Activated CD8-positive, alpha-beta memory T cell treated with anti-CD3 and anti-CD28 coated beads, Interleukin-2, amount 50 U/mL, for 48 hours (primary cell): ENCODE measurements around the gene NAA15.
A peak's percentile ranks its signal among the peaks of the same experiment; 100 is the strongest.
"Not testable (repeated sequence)": the region's sequence is repeated elsewhere in the genome, so short reads cannot be mapped to it uniquely, and the experiment has no call there.

Experiments
- DNase-seq: peaks from one replicate; pipeline ENCODE4 v3.0.0-alpha.2; 2020

Gene NAA15

DNA sequence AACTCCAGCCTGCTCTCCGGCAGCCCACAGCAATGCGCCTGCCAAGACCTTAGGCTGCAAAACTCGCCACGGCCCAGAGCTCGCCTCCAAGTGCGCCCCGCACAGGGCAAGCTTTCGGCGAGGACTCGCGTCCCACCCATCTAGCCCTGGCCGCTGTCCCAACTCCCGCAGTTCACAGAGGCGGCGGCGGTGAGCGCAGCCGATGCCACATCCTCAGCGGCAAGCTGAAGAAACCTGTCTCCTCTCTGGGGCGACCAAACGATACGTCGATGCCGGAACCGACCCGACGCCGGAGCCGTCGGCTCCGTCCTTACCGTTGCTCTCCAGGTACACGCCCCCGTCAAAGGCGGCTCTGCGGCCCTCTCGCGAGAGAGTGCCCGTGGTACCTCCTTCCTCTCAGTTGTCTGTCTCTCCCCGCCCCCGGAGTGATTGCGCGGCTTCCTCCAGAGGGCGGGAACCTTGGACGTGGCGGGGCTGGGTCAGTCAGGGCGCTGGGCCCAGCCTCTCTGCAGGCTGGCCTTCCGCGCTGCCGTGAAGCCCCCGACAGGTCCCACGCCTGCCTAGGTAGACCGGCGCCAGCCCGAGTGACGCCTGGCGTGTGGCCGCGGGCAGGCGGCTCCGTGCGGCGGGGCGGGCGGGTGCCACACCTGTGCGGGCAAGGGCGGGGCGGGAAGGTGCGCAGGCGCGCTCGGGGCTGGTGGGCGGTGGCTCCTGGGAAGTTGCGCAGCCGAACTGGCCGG lies 152.2 kb downstream of the NAA15 start:
- DNase-seq: peak; percentile 96

DNA sequence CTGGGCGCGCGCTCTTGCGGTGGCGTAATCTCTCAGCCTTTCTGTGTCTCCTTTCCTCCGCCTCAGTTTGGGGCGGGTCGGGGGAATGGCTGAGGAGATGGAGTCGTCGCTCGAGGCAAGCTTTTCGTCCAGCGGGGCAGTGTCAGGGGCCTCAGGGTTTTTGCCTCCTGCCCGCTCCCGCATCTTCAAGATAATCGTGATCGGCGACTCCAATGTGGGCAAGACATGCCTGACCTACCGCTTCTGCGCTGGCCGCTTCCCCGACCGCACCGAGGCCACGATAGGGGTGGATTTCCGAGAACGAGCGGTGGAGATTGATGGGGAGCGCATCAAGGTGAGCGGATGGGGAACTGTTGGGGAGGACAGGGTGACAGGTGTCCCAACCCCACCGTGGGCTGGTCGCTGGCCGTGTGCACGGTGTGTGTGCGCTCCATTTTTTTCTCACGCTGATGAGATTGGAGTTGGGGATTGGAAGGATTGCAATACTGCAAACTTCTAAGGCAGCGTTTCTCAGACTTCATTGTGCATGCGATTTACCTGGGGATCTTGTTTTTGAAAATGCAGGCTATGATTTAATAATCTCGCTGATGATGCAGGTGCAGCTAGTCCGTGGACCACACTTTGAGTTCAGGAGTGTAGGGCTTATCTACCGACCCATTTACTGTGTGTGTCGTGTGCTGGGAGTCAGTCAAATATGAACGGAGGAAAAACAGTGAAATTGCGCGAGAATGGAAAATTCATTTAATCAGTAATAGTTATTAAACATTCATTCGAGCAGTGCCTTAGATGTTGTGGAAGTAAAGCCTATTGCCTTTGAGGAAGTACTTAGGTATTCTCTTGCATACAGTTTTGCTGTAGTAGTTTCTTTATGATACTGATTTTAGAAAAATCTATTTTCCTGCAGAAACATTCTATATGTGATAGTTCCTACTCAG lies 153.1 kb downstream of the NAA15 start, which contains the start of gene RAB33B:
Gene RAB33B (plus strand): TSS at position 11 of the 935 bp plus-strand sequence. CDS start 75 bp downstream, at position 86.
- no peak for DNase-seq

- no peak for DNase-seq
Measured at GRCh38 chr4:139455126-139455538, 153.8 kb downstream of the NAA15 start.

DNA sequence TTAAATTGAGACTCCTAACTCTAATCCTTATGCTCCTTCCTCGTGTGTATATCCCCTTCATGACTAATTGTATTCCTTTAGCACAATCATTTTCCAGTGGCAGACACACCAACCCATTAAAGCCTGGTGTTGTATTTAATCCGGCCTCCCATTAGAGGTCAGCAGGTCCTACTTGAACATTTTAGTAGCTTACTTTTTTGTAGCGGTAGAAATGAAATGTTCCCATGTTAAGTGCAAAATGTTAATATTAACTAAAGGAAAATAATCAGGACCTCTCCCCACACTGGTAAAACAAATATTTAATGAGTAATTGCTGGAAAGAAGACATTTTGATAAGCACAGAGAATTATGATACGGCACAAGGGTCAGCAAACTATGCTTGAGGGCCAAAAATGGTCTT lies 156.0 kb downstream of the NAA15 start:
- DNase-seq: no peak

DNA sequence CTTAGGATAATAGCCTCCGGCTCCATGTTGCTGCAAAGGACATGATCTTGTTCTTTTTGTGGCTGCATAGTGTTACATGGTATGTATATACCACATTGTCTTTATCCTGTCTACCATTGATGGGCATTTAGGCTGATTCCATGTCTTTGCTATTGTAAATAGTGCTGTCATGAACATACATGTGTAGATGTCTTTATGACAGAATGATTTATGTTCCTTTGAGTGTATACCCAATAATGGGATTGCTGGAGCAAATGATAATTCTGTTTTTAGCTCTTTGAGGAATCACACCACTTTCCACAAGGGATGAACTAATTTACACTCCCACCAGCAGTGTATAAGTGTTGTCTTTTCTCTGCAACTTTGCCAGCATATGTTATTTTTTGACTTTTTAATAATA lies 157.2 kb downstream of the NAA15 start:
- DNase-seq: no peak

DNA sequence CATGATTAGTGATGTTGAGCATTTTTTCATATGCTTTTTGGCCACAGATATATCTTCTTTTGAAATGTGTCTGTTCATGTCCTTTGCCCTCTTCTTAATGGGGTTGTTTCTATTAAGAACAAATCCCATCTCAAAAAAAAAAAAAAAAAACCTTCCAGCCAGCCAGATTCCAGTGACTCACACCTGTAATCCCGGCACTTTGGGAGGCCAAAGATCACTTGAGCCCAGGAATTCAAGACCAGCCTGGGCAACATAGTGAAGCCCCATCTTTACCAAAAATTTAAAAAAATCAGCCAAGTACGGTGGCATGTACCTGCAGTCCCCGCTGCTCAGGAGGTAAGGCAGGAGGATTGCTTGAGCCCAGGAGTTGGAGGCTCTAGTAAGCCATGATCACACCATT lies 157.7 kb downstream of the NAA15 start:
- no peak for DNase-seq

- no peak for DNase-seq
Measured at GRCh38 chr4:139460565-139460964, 159.3 kb downstream of the NAA15 start.

DNA sequence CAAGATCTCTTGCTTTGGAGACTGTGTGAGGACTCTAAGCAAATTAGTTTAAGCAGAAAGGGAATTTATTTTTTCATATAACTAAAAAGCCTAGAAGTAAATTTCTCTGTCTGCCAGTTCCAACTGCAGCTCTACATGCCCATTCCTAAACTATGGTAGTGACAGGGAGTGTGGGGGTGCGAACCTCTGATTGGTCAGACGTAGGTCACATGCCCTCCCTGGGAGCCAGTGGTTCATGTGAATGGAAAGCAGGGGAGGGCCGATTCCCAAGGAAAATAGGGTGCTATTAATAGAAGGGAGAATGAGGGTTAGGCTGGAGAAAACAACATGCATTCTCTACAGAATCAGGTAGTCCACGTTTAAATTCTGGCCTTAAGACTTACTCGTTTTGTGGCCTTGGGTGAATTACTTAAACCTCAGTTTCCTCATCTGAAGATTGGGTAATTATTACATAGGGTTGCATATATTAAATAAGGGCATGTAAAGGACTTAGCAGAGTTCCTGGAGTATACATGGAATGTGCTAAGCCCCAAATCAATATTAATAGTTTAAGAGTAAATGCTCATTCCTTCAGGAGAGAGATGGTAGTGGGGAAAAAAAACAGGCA lies 159.8 kb downstream of the NAA15 start:
- no peak for DNase-seq

- DNase-seq: not testable (repeated sequence)
Measured at GRCh38 chr4:139464512-139464911, 163.2 kb downstream of the NAA15 start.

DNA sequence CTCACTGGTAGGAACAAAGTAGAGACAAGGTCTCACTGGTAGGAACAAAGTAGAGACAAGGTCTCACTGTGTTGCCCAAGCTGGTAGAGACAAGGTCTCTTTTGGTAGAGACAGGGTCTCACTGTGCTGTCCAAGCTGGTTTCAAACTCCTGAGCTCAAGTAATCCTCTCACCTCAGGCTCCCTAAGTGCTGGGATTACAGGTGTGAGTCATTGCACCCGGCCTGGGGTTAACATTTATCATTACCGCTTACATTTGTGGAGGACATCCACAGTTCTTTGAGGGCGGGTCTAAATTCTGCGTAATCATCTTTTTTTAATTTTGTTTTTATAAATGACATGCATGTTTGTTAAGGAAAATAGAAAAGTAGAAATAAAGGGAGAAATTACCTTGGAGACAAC lies 164.6 kb downstream of the NAA15 start:
- no peak for DNase-seq

- DNase-seq: not testable (repeated sequence)
Measured at GRCh38 chr4:139468756-139469155, 167.5 kb downstream of the NAA15 start.

DNA sequence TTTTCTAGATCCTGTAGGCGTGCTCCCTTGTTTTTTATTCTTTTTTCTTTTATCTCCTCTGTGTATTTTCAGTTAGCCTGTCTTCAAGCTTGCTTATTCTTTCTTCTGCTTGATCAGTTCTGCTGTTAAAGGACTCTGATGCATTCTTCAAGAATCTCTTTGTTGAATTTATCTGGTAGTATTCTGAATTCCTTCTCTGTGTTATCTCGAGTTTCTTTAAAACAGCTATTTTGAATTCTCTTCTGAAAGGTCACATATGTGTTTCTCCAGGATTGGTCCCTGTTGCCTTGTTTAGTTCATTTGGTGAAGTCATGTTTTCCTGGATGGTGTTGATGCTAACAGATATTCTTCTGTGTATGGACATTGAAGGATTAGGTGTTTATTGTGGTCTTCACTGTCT lies 167.9 kb downstream of the NAA15 start:
- no peak for DNase-seq
